HepG2 (cell line): ENCODE measurements around the gene TRIM25. TPM values are rescaled to one million over a fixed set of nuclear protein-coding genes. Genes with fewer than 3 reads are reported as not detected.

ENCODE experiments used
- BCL6 ChIP-seq: IDR thresholded peaks from 2 replicates; pipeline ENCODE4 v1.6.1; 2016; ENCODE audit warnings: missing genetic modification reagents, missing compliant biosample characterization
- DNMT1 ChIP-seq: sonication (generic); formaldehyde crosslinking; IDR thresholded peaks from 2 replicates; pipeline ENCODE4 v1.5.1; 2020; ENCODE audit warnings: mild to moderate bottlenecking, missing genetic modification reagents
- EEA1 ChIP-seq: sonication (generic); formaldehyde crosslinking; IDR thresholded peaks from 2 replicates; pipeline ENCODE4 v1.5.1; 2020; ENCODE audit warnings: mild to moderate bottlenecking, missing genetic modification reagents, borderline replicate concordance
- GTF2F1 ChIP-seq: fragments of 150-350 bp; IDR thresholded peaks from 2 replicates; pipeline ENCODE4 v1.6.1; 2014; ENCODE audit warnings: low read length
- HHEX ChIP-seq: IDR thresholded peaks from 2 replicates; pipeline ENCODE4 v1.6.1; 2016; ENCODE audit warnings: control low read depth
- ISX ChIP-seq: sonication (generic); formaldehyde crosslinking; conservative IDR thresholded peaks from 2 replicates; pipeline ENCODE4 v1.5.0; 2020; ENCODE audit warnings: missing genetic modification reagents
- LCORL ChIP-seq, 2 experiments: fragments of 450-650 bp in 1 of 2; sonication (generic) in 1 of 2; formaldehyde crosslinking in 1 of 2; IDR thresholded peaks; 2 replicates each; pipeline versions ENCODE4 v1.5.0 to v1.6.1; 2017 to 2020; ENCODE audit warnings: antibody characterized with exemption in 1 of 2, missing genetic modification reagents in 1 of 2
- MAFF ChIP-seq: IDR thresholded peaks from 2 replicates; pipeline ENCODE4 v1.6.1; 2011; ENCODE audit warnings: low read depth, low read length, improper control_type of control experiment
- MAFG ChIP-seq: sonication (generic); formaldehyde crosslinking; IDR thresholded peaks from 2 replicates; pipeline ENCODE4 v1.5.1; 2020; ENCODE audit warnings: mild to moderate bottlenecking, missing genetic modification reagents
- MYNN ChIP-seq: sonication (generic); formaldehyde crosslinking; IDR thresholded peaks from 2 replicates; pipeline ENCODE4 v1.4.0; 2020; ENCODE audit warnings: mild to moderate bottlenecking, low read depth, missing genetic modification reagents
- RBM22 ChIP-seq: fragments of 200-400 bp; formaldehyde crosslinking; optimal IDR thresholded peaks from 2 replicates; pipeline ENCODE3; 2017; ENCODE audit warnings: mild to moderate bottlenecking, low read length, moderate library complexity
- RELA ChIP-seq: sonication (generic); formaldehyde crosslinking; IDR thresholded peaks from 2 replicates; pipeline ENCODE4 v1.4.0; 2020; ENCODE audit warnings: missing genetic modification reagents
- SOX5 ChIP-seq: IDR thresholded peaks from 2 replicates; pipeline ENCODE4 v1.6.1; 2016; ENCODE audit warnings: borderline replicate concordance
- SYNCRIP ChIP-seq: fragments of 200-400 bp; formaldehyde crosslinking; IDR thresholded peaks from 2 replicates; pipeline ENCODE4 v1.6.1; 2018; ENCODE audit warnings: mild to moderate bottlenecking, low read depth, low read length; ENCODE audit not compliant: insufficient read depth
- TBX3 ChIP-seq: fragments of 450-650 bp; IDR thresholded peaks from 2 replicates; pipeline ENCODE4 v1.6.1; 2017; ENCODE audit warnings: antibody characterized with exemption, mild to moderate bottlenecking, inconsistent platforms, borderline replicate concordance
- ZC3H4 ChIP-seq: sonication (generic); formaldehyde crosslinking; IDR thresholded peaks from 2 replicates; pipeline ENCODE4 v1.4.0; 2020; ENCODE audit warnings: missing genetic modification reagents, borderline replicate concordance
- ZFP36L1 ChIP-seq: sonication (generic); formaldehyde crosslinking; IDR thresholded peaks from 2 replicates; pipeline ENCODE4 v1.8.0; 2022; ENCODE audit warnings: mild to moderate bottlenecking, missing genetic modification reagents, moderate library complexity
- ZFP37 ChIP-seq: sonication (generic); formaldehyde crosslinking; IDR thresholded peaks from 2 replicates; pipeline ENCODE4 v1.4.0; 2020; ENCODE audit warnings: missing genetic modification reagents, borderline replicate concordance
- ZFY ChIP-seq: sonication (generic); formaldehyde crosslinking; IDR thresholded peaks from 2 replicates; pipeline ENCODE4 v1.4.0; 2020; ENCODE audit warnings: missing genetic modification reagents
- ZNF136 ChIP-seq: sonication (generic); formaldehyde crosslinking; IDR thresholded peaks from 2 replicates; pipeline ENCODE4 v1.8.1; 2022; ENCODE audit warnings: low read depth, mild to moderate bottlenecking, moderate library complexity, missing genetic modification reagents
- ZNF24 ChIP-seq: fragments of 450-650 bp; IDR thresholded peaks from 2 replicates; pipeline ENCODE4 v1.6.1; 2017; ENCODE audit warnings: antibody characterized with exemption, mild to moderate bottlenecking
- ZNF451 ChIP-seq: sonication (generic); formaldehyde crosslinking; IDR thresholded peaks from 2 replicates; pipeline ENCODE4 v1.5.0; 2020; ENCODE audit warnings: mild to moderate bottlenecking, missing genetic modification reagents
- ZNF558 ChIP-seq: sonication (generic); formaldehyde crosslinking; IDR thresholded peaks from 2 replicates; pipeline ENCODE4 v1.9.0; 2022; ENCODE audit warnings: mild to moderate bottlenecking, missing genetic modification reagents, borderline replicate concordance
- ZNF629 ChIP-seq: sonication (generic); formaldehyde crosslinking; conservative IDR thresholded peaks from 2 replicates; pipeline ENCODE4 v1.5.0; 2020; ENCODE audit warnings: missing genetic modification reagents
- polyA plus RNA-seq, 8 experiments: library from polyadenylated mRNA; depleted of rRNA in 3 of 8; stranded (reverse) in 7 of 8; unstranded in 1 of 8; fragments of >200 nt; fragmentation: Illumina TruSeq in 4 of 8; extraction: Trizol in 4 of 8; gene quantifications; 2 replicates each; pipeline versions ENCODE4 v1.2.1 to v1.2.3, GENCODE V29; 2011 to 2016; ENCODE audit warnings: low read depth in 4 of 8, missing spikeins in 1 of 8, mixed read lengths in 1 of 8; ENCODE audit not compliant: insufficient read depth in 1 of 8
- total RNA-seq, 5 experiments: library from RNA; depleted of rRNA; stranded (reverse); fragments of >200 nt; fragmentation: Illumina TruSeq; extraction: Trizol; gene quantifications; 2 replicates each; pipeline ENCODE4 v1.2.3, GENCODE V29; 2016; ENCODE audit warnings: low read depth in 1 of 5
- TF ChIP-seq, protein P1 (sequence below): IDR thresholded peaks from 2 replicates; pipeline ENCODE4 v1.6.1; 2018; ENCODE audit warnings: missing genetic modification reagents, mild to moderate bottlenecking, missing compliant biosample characterization
- TF ChIP-seq, protein P2 (sequence below): sonication (generic); formaldehyde crosslinking; IDR thresholded peaks from 2 replicates; pipeline ENCODE4 v1.8.0; 2022; ENCODE audit warnings: missing genetic modification reagents, mild to moderate bottlenecking, inconsistent platforms, borderline replicate concordance
- TF ChIP-seq, protein P3 (sequence below): sonication (generic); formaldehyde crosslinking; IDR thresholded peaks from 2 replicates; pipeline ENCODE4 v1.4.0; 2020; ENCODE audit warnings: missing genetic modification reagents
- TF ChIP-seq, protein P4 (sequence below): sonication (generic); formaldehyde crosslinking; conservative IDR thresholded peaks from 2 replicates; pipeline ENCODE4 v1.8.1; 2023; ENCODE audit warnings: missing genetic modification reagents

The TRIM25 gene
- total and polyA plus RNA-seq, 2 of the 13 experiments (the other 11 are each of a cell fraction or from before 2014, with no cell fraction given), result 30.8 to 42.2 TPM

DNA sequence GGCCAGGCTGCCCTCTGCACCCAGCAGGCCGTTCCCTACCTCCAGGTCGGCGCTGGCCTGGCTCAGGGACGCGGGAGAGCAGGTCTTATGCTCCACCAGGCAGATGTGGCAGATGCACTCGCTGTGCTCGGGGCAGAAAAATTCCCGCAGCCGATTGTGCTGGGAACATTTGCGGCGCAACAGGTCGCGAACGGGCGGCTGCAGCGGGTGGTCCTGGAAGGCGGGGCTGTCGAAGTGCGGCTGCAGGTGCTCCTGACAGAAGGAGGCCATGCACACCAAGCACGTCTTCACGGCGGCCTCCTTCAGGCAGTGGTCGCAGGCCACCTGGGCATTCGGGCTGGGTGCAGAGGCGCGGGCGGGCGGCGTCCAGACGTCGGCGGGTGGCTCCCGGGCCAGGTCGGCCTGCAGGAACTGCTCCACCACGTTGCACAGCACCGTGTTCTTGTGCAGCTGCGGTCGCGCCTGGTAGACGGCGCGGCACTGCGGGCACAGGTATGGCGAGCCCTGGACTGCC lies 439 bp downstream of the TRIM25 start (continued):
- TF ChIP-seq, protein P1, sequence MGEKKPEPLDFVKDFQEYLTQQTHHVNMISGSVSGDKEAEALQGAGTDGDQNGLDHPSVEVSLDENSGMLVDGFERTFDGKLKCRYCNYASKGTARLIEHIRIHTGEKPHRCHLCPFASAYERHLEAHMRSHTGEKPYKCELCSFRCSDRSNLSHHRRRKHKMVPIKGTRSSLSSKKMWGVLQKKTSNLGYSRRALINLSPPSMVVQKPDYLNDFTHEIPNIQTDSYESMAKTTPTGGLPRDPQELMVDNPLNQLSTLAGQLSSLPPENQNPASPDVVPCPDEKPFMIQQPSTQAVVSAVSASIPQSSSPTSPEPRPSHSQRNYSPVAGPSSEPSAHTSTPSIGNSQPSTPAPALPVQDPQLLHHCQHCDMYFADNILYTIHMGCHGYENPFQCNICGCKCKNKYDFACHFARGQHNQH (CRISPR knock-in tag), result no peak; the same call in 1 of the 2 replicates
- TF ChIP-seq SOX5 (CRISPR knock-in tag) (no peak), ZFP37 (CRISPR knock-in tag) (no peak), ISX (0 out of 2 replicates have a peak, but pooled peaks have one; percentile 5), TBX3 (no peak), MAFG (peak; percentile 72), MAFF (no peak), ZFY (CRISPR knock-in tag) (no peak), ZFP36L1 (CRISPR knock-in tag) (0 out of 2 replicates have a peak, but pooled peaks have one; percentile 9), ZNF558 (CRISPR knock-in tag) (no peak), MYNN (CRISPR knock-in tag) (no peak), ZNF451 (CRISPR knock-in tag) (no peak), LCORL (IDR thresholded peaks at IDR 0.05) (no peak), LCORL (CRISPR knock-in tag; IDR thresholded peaks at IDR 0.05) (no peak), EEA1 (CRISPR knock-in tag) (0 out of 2 replicates have a peak, but pooled peaks have one; percentile 11), BCL6 (no peak), ZNF24 (no peak), DNMT1 (no peak; the same call in 1 of the 2 replicates), SYNCRIP (no peak), RBM22 (no peak), ZNF629 (0 out of 2 replicates have a peak, but pooled peaks have one; percentile 1), ZC3H4 (CRISPR knock-in tag) (no peak), RELA (CRISPR knock-in tag) (no peak), ZNF136 (CRISPR knock-in tag) (no peak), GTF2F1 (no peak), HHEX (CRISPR knock-in tag) (no peak)
- TF ChIP-seq, protein P2, sequence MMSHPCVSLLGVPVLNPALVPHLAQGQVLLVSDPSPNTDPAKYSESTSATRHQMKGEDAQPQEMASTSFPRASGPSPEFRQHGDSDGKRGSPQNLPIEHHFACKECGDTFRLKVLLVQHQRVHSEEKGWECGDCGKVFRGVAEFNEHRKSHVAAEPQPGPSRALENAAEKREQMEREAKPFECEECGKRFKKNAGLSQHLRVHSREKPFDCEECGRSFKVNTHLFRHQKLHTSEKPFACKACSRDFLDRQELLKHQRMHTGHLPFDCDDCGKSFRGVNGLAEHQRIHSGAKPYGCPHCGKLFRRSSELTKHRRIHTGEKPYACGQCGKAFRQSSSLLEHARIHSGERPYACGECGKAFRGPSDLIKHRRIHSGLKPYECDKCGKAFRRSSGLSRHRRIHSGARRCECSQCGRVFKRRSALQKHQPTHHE (CRISPR knock-in tag), result 0 out of 2 replicates have a peak, but pooled peaks have one; percentile 3
- TF ChIP-seq, protein P3, sequence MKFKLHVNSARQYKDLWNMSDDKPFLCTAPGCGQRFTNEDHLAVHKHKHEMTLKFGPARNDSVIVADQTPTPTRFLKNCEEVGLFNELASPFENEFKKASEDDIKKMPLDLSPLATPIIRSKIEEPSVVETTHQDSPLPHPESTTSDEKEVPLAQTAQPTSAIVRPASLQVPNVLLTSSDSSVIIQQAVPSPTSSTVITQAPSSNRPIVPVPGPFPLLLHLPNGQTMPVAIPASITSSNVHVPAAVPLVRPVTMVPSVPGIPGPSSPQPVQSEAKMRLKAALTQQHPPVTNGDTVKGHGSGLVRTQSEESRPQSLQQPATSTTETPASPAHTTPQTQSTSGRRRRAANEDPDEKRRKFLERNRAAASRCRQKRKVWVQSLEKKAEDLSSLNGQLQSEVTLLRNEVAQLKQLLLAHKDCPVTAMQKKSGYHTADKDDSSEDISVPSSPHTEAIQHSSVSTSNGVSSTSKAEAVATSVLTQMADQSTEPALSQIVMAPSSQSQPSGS (CRISPR knock-in tag), result no peak
- TF ChIP-seq, protein P4, sequence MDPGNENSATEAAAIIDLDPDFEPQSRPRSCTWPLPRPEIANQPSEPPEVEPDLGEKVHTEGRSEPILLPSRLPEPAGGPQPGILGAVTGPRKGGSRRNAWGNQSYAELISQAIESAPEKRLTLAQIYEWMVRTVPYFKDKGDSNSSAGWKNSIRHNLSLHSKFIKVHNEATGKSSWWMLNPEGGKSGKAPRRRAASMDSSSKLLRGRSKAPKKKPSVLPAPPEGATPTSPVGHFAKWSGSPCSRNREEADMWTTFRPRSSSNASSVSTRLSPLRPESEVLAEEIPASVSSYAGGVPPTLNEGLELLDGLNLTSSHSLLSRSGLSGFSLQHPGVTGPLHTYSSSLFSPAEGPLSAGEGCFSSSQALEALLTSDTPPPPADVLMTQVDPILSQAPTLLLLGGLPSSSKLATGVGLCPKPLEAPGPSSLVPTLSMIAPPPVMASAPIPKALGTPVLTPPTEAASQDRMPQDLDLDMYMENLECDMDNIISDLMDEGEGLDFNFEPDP, result peak; percentile 1; the same call in 1 of the 2 replicates
